CD14-positive monocyte (primary cell): ENCODE measurements around the gene DAO. TPM values are rescaled to one million over a fixed set of nuclear protein-coding genes. Genes with fewer than 3 reads are reported as not detected.

Experiments
- DNase-seq, 3 donors: peaks; one replicate each; pipeline ENCODE4 v3.0.0-alpha.2; 2011 to 2022
- H2AFZ ChIP-seq: 2 replicates; pipeline ENCODE4 v1.6.0; 2012; ENCODE audit warnings: mild to moderate bottlenecking, low read depth, low read length, inconsistent platforms; ENCODE audit not compliant: insufficient read depth, poor library complexity, severe bottlenecking
- H3K27ac ChIP-seq, 2 donors: 1 replicate in 1 of 2; 2 replicates in 1 of 2; pipeline ENCODE4 v1.5.1; 2012 to 2013; ENCODE audit warnings: low read length in 2 of 2, control low read depth in 1 of 2, inconsistent platforms in 1 of 2, low read depth in 1 of 2, mild to moderate bottlenecking in 1 of 2
- H3K27me3 ChIP-seq, 2 donors: one replicate each; pipeline versions ENCODE4 v1.6.0 to v1.6.1; 2011 to 2013; ENCODE audit warnings: low read length in 2 of 2; ENCODE audit not compliant: control insufficient read depth in 2 of 2, insufficient read depth in 2 of 2
- H3K36me3 ChIP-seq, 2 donors: replicated peaks in 1 of 2; 1 replicate in 1 of 2; 2 replicates in 1 of 2; pipeline versions ENCODE4 v1.5.1 to v1.6.1; 2012 to 2013; ENCODE audit warnings: low read length in 2 of 2, control low read depth in 1 of 2, inconsistent platforms in 1 of 2, mild to moderate bottlenecking in 1 of 2; ENCODE audit not compliant: insufficient read depth in 2 of 2, control insufficient read depth in 1 of 2
- H3K4me1 ChIP-seq, 2 donors: 1 replicate in 1 of 2; 2 replicates in 1 of 2; pipeline versions ENCODE4 v1.5.1 to v1.6.1; 2012 to 2013; ENCODE audit warnings: low read length in 2 of 2, control low read depth in 1 of 2, inconsistent platforms in 1 of 2, mild to moderate bottlenecking in 1 of 2, moderate library complexity in 1 of 2; ENCODE audit not compliant: insufficient read depth in 2 of 2, control insufficient read depth in 1 of 2
- H3K4me2 ChIP-seq: replicated peaks from 2 replicates; pipeline ENCODE3; 2012; ENCODE audit warnings: low read length, moderate library complexity, mild to moderate bottlenecking; ENCODE audit not compliant: poor library complexity, severe bottlenecking; ENCODE audit errors: extremely low read depth
- H3K4me3 ChIP-seq, 3 experiments: fragments of 200-600 bp in 1 of 3; sonication (generic) in 1 of 3; replicated peaks in 1 of 3; 1 replicate in 2 of 3; 2 replicates in 1 of 3; pipeline ENCODE4 v1.5.1; 2011 to 2013; ENCODE audit warnings: low read length in 3 of 3, mild to moderate bottlenecking in 3 of 3, control low read depth in 2 of 3, low read depth in 2 of 3, inconsistent platforms in 1 of 3, moderate library complexity in 1 of 3
- H3K79me2 ChIP-seq: 2 replicates; pipeline ENCODE4 v1.6.0; 2012; ENCODE audit warnings: mild to moderate bottlenecking, control low read depth, inconsistent platforms, low read length, moderate library complexity; ENCODE audit not compliant: insufficient read depth
- H3K9ac ChIP-seq: 2 replicates; pipeline ENCODE4 v1.6.0; 2017; ENCODE audit warnings: low read length, mild to moderate bottlenecking; ENCODE audit not compliant: insufficient read depth, poor library complexity, severe bottlenecking
- H3K9me3 ChIP-seq, 2 donors: replicated peaks in 1 of 2; 1 replicate in 1 of 2; 2 replicates in 1 of 2; pipeline versions ENCODE4 v1.5.1 to v1.6.1; 2012 to 2013; ENCODE audit warnings: low read length in 2 of 2, control low read depth in 1 of 2; ENCODE audit not compliant: control insufficient read depth in 1 of 2, insufficient read depth in 1 of 2
- H4K20me1 ChIP-seq: 2 replicates; pipeline ENCODE4 v1.6.0; 2012; ENCODE audit warnings: mild to moderate bottlenecking, low read length, control low read depth, moderate library complexity; ENCODE audit not compliant: insufficient read depth
- H3K27ac Mint-ChIP-seq, 7 donors: one replicate each; pipeline ENCODE4 v1.8.0; 2020; ENCODE audit warnings: mild to moderate bottlenecking in 7 of 7, mixed read lengths in 7 of 7, moderate library complexity in 6 of 7, inconsistent platforms in 2 of 7
- H3K27me3 Mint-ChIP-seq, 3 donors: one replicate each; pipeline ENCODE4 v1.8.0; 2021 to 2022; ENCODE audit warnings: low read depth in 3 of 3, mild to moderate bottlenecking in 3 of 3, mixed read lengths in 3 of 3, moderate library complexity in 3 of 3, inconsistent platforms in 1 of 3
- H3K36me3 Mint-ChIP-seq, 2 donors: one replicate each; pipeline ENCODE4 v1.8.0; 2020; ENCODE audit warnings: mixed read lengths in 2 of 2, inconsistent platforms in 1 of 2, mild to moderate bottlenecking in 1 of 2
- H3K4me1 Mint-ChIP-seq: one replicate; pipeline ENCODE4 v1.8.0; 2020; ENCODE audit warnings: mild to moderate bottlenecking, mixed read lengths
- H3K4me3 Mint-ChIP-seq, 2 donors: one replicate each; pipeline ENCODE4 v1.8.0; 2020; ENCODE audit warnings: mild to moderate bottlenecking in 2 of 2, mixed read lengths in 2 of 2, moderate library complexity in 1 of 2
- H3K9me3 Mint-ChIP-seq, 7 donors: one replicate each; pipeline ENCODE4 v1.8.0; 2020 to 2022; ENCODE audit warnings: mixed read lengths in 7 of 7, mild to moderate bottlenecking in 6 of 7, moderate library complexity in 6 of 7, inconsistent platforms in 2 of 7
- CTCF ChIP-seq: fragments of 200-600 bp; IDR thresholded peaks from one replicate; pipeline ENCODE4 v1.8.0; 2022; ENCODE audit warnings: antibody characterized with exemption, mild to moderate bottlenecking
- WGBS: methylation state at CpG from one replicate; pipeline ENCODE4 v1.1.5; 2013; ENCODE audit warnings: missing lambda C conversion rate; ENCODE audit not compliant: insufficient coverage; 5-methylcytosine and 5-hydroxymethylcytosine counted together
- intact Hi-C, 2 donors: fragments of 100-400 bp; cut with micrococcal nuclease; formaldehyde crosslinking; loops; one replicate each; pipeline versions ENCODE4 v1.15.0 to v1.15.1; 2023
- polyA plus RNA-seq, 3 donors: library from polyadenylated mRNA; depleted of rRNA in 1 of 3; unstranded in 2 of 3; stranded (reverse) in 1 of 3; fragments of 300-500 nt in 2 of 3; fragments of >200 nt in 1 of 3; fragmentation: Illumina TruSeq in 2 of 3; gene quantifications; 1 replicate in 2 of 3; 2 replicates in 1 of 3; pipeline ENCODE4 v1.2.3, GENCODE V29; 2012 to 2021

Gene DAO
- polyA plus RNA-seq, 3 donors = not detected

- Histone ChIP-seq H3K36me3 (no peaks in the 10 kb centered on the region), H3K4me3 (no peak overlapping the region), H3K4me1 (peaks cover 14 to 16% of the 10 kb centered on the region in 2 donors), H3K9me3 (no peaks in the 10 kb centered on the region), H3K9ac (no peak overlapping the region), H3K4me2 (no peak overlapping the region), H3K27ac (no peak overlapping the region), H4K20me1 (no peaks in the 10 kb centered on the region), H3K79me2 (no peaks in the 10 kb centered on the region), H2AFZ (no peak overlapping the region), H3K27me3 (no peaks in the 10 kb centered on the region)
- H3K36me3 Mint-ChIP-seq = no peaks in the 10 kb centered on the region
- no peaks in the 10 kb centered on the region for H3K9me3 Mint-ChIP-seq
- H3K4me3 Mint-ChIP-seq = no peak overlapping the region
- H3K27me3 Mint-ChIP-seq = peaks cover 0 to 9% (median 1%) of the 10 kb centered on the region in 3 donors
- DNase-seq = no peak
- no peak for TF ChIP-seq CTCF
- H3K4me1 Mint-ChIP-seq = peaks cover 11% of the 10 kb centered on the region
- WGBS = 100% methylated on average over 3 of the region's 3 CpGs
- peak overlapping the region in 1 of 7 donors; percentile 25 for H3K27ac Mint-ChIP-seq
- intact Hi-C loops = loop anchor here in 1 of 2 donors (5.0 kb wide), 2 partner anchors 35 to 70 kb away; no protein-coding TSS in a partner anchor
These were observed 2.1 kb downstream of the DAO start for GRCh38 chr12:108881953-108882352.

GRCh38 chr12:108884116-108885012 is 4.5 kb downstream of the DAO start:
- Histone ChIP-seq H3K4me3 (no peak overlapping the region), H3K27me3 (no peaks in the 10 kb centered on the region), H3K4me2 (no peak overlapping the region), H3K4me1 (peaks cover 14 to 16% of the 10 kb centered on the region in 2 donors), H4K20me1 (no peaks in the 10 kb centered on the region), H3K79me2 (no peaks in the 10 kb centered on the region), H3K36me3 (no peaks in the 10 kb centered on the region), H2AFZ (no peak overlapping the region), H3K9ac (no peak overlapping the region), H3K27ac (peak overlapping the region; percentile 8 to 30), H3K9me3 (no peaks in the 10 kb centered on the region)
- Mint-ChIP-seq H3K9me3 (no peaks in the 10 kb centered on the region), H3K4me1 (peaks cover 11% of the 10 kb centered on the region), H3K27ac (peak overlapping the region; percentile 50 to 82 (median 68)), H3K4me3 (peak overlapping the region in 1 of 2 donors; percentile 1), H3K36me3 (no peaks in the 10 kb centered on the region), H3K27me3 (peaks cover 0 to 10% (median 2%) of the 10 kb centered on the region in 3 donors)
- DNase-seq = peak; percentile 92 to 96 (median 96)
- TF ChIP-seq CTCF = peak; percentile 85
- intact Hi-C loops = loop anchor here (2.0 to 5.0 kb wide), 3 partner anchors 33 to 68 kb away; no protein-coding TSS in a partner anchor
- 30% methylated on average over 7 of the region's 16 CpGs for WGBS
